ENCODE measurements around the gene ERRFI1.

ERRFI1 gene

DNA sequence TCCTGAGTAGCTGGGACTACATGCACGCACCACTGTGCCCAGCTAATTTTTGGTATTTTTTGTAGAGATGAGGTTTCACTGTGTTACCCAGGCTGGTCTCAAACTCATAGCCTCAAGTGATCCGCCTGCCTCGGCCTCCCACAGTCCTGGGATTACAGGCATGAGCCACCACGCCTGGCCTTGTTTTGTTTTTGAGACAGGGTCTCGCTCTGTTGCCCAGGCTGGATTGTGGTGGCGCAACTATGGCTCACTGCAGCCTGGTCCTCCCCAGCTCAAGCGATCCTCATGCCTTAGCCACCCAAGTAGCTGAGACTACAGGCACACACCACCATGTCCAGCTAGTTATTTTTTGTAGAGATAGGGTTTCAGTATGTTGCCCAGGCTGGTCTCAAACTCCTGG is 38.6 kb downstream of the ERRFI1 start:
- WGBS (ENCODE audit: extremely low coverage, insufficient coverage, insufficient read length): no CpG with 5 or more reads among the region's 7 CpGs

DNA sequence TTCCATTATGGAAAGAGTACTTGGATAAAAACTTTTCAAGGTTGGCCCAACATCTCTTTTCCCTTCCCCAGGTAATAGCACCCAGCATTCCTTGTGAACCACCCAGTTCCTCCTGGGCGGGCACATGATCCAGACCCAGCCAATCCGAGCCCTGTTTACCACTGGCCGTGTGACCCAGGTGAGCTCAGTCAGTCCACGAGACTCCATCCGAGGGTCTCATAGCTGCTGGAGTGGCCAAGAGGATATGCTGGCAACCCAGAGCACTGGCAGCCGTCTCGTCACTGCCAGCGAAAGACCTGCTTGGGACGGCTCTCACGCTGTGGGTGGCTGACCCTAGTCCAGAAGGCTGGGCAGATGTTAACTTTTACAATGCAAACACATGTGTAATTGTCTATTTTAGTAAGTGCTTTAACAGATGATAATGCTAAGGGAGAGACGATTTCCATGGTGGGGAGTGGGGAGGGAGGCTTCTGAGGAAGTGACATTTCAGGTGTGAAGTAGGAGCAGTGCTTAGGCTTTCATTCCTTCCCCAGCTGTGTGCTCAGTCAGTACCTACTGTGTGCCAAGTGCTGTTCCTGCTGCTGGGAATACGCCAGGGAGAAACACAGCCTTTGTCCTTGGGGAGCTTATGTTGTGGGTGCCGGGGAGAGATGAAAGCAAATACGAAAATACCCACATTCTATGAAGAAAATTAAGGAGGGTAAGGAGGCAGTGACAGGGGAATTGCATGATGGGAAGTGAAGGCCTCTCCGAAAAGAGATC is 40.1 kb downstream of the ERRFI1 start:
- Histone ChIP-seq H3K79me2 (ENCODE audit: control insufficient read depth, insufficient read depth, low read length, poor library complexity) (peaks cover 6% of the 10 kb centered on the region), H3K14ac (ENCODE audit: low read length) (no peak overlapping the region), H3K27ac (ENCODE audit: low read depth, low read length) (no peak overlapping the region), H3K9ac (ENCODE audit: low read length) (no peak overlapping the region), H2AK5ac (ENCODE audit: low read length) (no peak overlapping the region), H2BK120ac (ENCODE audit: insufficient read depth, low read length, poor library complexity) (no peak overlapping the region), H2BK12ac (ENCODE audit: low read length) (no peak overlapping the region), H4K12ac (ENCODE audit: low read depth, low read length) (no peak overlapping the region), H3K4me3 (ENCODE audit: low read depth, low read length) (no peak overlapping the region), H3K9me3 (ENCODE audit: insufficient read depth, low read depth, low read length) (no peaks in the 10 kb centered on the region), H3K27me3 (ENCODE audit: insufficient read depth, low read length) (no peaks in the 10 kb centered on the region), H3K18ac (ENCODE audit: low read length) (peak overlapping the region; percentile 21), H3K79me1 (ENCODE audit: low read length) (peaks cover 13% of the 10 kb centered on the region), H3K36me3 (ENCODE audit: control insufficient read depth in 1 of 2, insufficient read depth in 2 of 2, low read length in 2 of 2) (peaks cover 29 to 40% of the 10 kb centered on the region in 2 experiments), H3K4me1 (ENCODE audit: control insufficient read depth in 1 of 2, insufficient read depth in 2 of 2, low read length in 2 of 2) (peaks cover 14 to 17% of the 10 kb centered on the region in 2 experiments), H2AFZ (ENCODE audit: insufficient read depth, low read length, poor library complexity) (no peak overlapping the region), H3K4ac (ENCODE audit: low read depth, low read length) (no peak overlapping the region), H4K91ac (ENCODE audit: low read depth, low read length) (no peak overlapping the region), H3K4me2 (ENCODE audit: low read length) (no peak overlapping the region), H3K23ac (ENCODE audit: low read length) (no peak overlapping the region), H2BK5ac (ENCODE audit: low read depth, low read length, poor library complexity) (no peak overlapping the region), H4K8ac (ENCODE audit: low read depth, low read length) (no peak overlapping the region)
- no CpG with 5 or more reads among the region's 15 CpGs for WGBS (ENCODE audit: extremely low coverage, insufficient coverage, insufficient read length)
- no peak for DNase-seq

More for the DNA sequence above, 38.6 kb downstream of the ERRFI1 start:
- Histone ChIP-seq H3K36me3 (ENCODE audit: control insufficient read depth in 1 of 2, insufficient read depth in 2 of 2, low read length in 2 of 2) (peaks cover 29 to 36% of the 10 kb centered on the region in 2 experiments), H2BK5ac (ENCODE audit: low read depth, low read length, poor library complexity) (no peak overlapping the region), H3K9me3 (ENCODE audit: insufficient read depth, low read depth, low read length) (no peaks in the 10 kb centered on the region), H3K23ac (ENCODE audit: low read length) (no peak overlapping the region), H3K4me2 (ENCODE audit: low read length) (no peak overlapping the region), H3K79me2 (ENCODE audit: control insufficient read depth, insufficient read depth, low read length, poor library complexity) (peaks cover 6% of the 10 kb centered on the region), H3K4ac (ENCODE audit: low read depth, low read length) (no peak overlapping the region), H2AK5ac (ENCODE audit: low read length) (peak overlapping the region; percentile 71), H2AFZ (ENCODE audit: insufficient read depth, low read length, poor library complexity) (no peak overlapping the region), H2BK12ac (ENCODE audit: low read length) (peak overlapping the region; percentile 83), H3K27ac (ENCODE audit: low read depth, low read length) (no peak overlapping the region), H4K8ac (ENCODE audit: low read depth, low read length) (no peak overlapping the region), H3K79me1 (ENCODE audit: low read length) (peaks cover 15% of the 10 kb centered on the region), H4K12ac (ENCODE audit: low read depth, low read length) (no peak overlapping the region), H3K4me3 (ENCODE audit: low read depth, low read length) (no peak overlapping the region), H3K14ac (ENCODE audit: low read length) (peak overlapping the region; percentile 66), H4K91ac (ENCODE audit: low read depth, low read length) (no peak overlapping the region), H3K27me3 (ENCODE audit: insufficient read depth, low read length) (no peaks in the 10 kb centered on the region), H3K18ac (ENCODE audit: low read length) (no peak overlapping the region), H2BK120ac (ENCODE audit: insufficient read depth, low read length, poor library complexity) (no peak overlapping the region), H3K9ac (ENCODE audit: low read length) (no peak overlapping the region), H3K4me1 (ENCODE audit: control insufficient read depth in 1 of 2, insufficient read depth in 2 of 2, low read length in 2 of 2) (peaks cover 14 to 16% of the 10 kb centered on the region in 2 experiments)
- DNase-seq: no peak

DNA sequence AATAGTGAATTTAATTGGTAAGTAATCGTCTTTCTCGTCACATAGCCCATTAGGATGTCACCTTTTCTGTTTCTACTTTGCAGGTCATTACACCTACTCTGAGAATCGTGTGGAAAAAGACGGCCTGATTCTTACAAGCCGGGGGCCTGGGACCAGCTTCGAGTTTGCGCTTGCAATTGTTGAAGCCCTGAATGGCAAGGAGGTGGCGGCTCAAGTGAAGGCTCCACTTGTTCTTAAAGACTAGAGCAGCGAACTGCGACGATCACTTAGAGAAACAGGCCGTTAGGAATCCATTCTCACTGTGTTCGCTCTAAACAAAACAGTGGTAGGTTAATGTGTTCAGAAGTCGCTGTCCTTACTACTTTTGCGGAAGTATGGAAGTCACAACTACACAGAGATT is 41.3 kb downstream of the ERRFI1 start:
- no peak overlapping the region for H4K12ac ChIP-seq (ENCODE audit: low read depth, low read length)
- H3K14ac ChIP-seq (ENCODE audit: low read length): no peak overlapping the region
- no peak overlapping the region for H3K23ac ChIP-seq (ENCODE audit: low read length)
- WGBS (ENCODE audit: extremely low coverage, insufficient coverage, insufficient read length): no CpG with 5 or more reads among the region's 15 CpGs
- no peak overlapping the region for H4K8ac ChIP-seq (ENCODE audit: low read depth, low read length)
- H3K79me2 ChIP-seq (ENCODE audit: control insufficient read depth, insufficient read depth, low read length, poor library complexity): peaks cover 6% of the 10 kb centered on the region
- no peaks in the 10 kb centered on the region for H3K9me3 ChIP-seq (ENCODE audit: insufficient read depth, low read depth, low read length)
- no peak overlapping the region for H3K4me2 ChIP-seq (ENCODE audit: low read length)
- no peak for DNase-seq
- peaks cover 37 to 45% of the 10 kb centered on the region in 2 experiments for H3K36me3 ChIP-seq (ENCODE audit: control insufficient read depth in 1 of 2, insufficient read depth in 2 of 2, low read length in 2 of 2)
- H2BK5ac ChIP-seq (ENCODE audit: low read depth, low read length, poor library complexity): no peak overlapping the region
- no peak overlapping the region for H2BK120ac ChIP-seq (ENCODE audit: insufficient read depth, low read length, poor library complexity)
- no peak overlapping the region for H3K18ac ChIP-seq (ENCODE audit: low read length)
- H3K27ac ChIP-seq (ENCODE audit: low read depth, low read length): no peak overlapping the region
- H3K4ac ChIP-seq (ENCODE audit: low read depth, low read length): no peak overlapping the region
- H3K27me3 ChIP-seq (ENCODE audit: insufficient read depth, low read length): no peaks in the 10 kb centered on the region
- no peak overlapping the region for H2AK5ac ChIP-seq (ENCODE audit: low read length)
- H3K4me1 ChIP-seq (ENCODE audit: control insufficient read depth in 1 of 2, insufficient read depth in 2 of 2, low read length in 2 of 2): peaks cover 13 to 15% of the 10 kb centered on the region in 2 experiments
- H4K91ac ChIP-seq (ENCODE audit: low read depth, low read length): no peak overlapping the region
- H3K9ac ChIP-seq (ENCODE audit: low read length): no peak overlapping the region
- no peak overlapping the region for H3K4me3 ChIP-seq (ENCODE audit: low read depth, low read length)
- H3K79me1 ChIP-seq (ENCODE audit: low read length): peaks cover 11% of the 10 kb centered on the region
- no peak overlapping the region for H2BK12ac ChIP-seq (ENCODE audit: low read length)
- H2AFZ ChIP-seq (ENCODE audit: insufficient read depth, low read length, poor library complexity): no peak overlapping the region

DNA sequence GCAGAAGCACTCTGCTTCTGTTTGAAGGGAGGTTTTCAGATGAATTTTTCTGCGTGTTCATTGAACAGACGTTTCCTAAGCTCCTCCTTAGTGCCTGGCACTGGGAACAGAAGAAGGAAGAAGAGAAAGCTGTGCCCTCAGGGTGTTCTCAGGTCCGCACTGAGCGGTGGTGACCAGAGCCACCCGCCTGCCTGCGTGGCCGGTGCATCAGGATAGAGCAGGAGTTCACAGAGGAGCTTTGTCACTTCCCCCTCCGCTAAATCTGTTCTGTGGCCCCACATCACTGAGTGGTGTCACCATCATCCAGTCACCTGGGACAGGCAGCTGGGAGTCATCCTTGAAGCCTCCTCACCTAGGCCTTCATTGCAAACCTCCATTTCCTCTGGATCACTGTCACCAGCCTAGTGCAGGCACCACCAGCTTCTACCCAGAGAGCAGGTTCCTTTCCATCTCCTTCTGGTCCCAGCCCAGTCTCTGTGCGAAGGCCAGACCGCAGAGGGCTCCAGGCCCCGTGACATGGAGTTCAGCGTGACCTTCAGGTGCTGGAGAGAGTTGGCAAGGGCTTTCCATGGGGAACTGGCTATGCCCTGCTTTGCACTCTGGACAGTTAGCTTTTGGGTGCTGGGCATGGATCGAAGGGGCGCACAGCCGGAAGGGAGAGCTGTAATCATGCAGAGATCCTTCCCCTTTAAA is 42.9 kb downstream of the ERRFI1 start:
- Histone ChIP-seq H3K27me3 (ENCODE audit: insufficient read depth, low read length) (no peaks in the 10 kb centered on the region), H3K9ac (ENCODE audit: low read length) (no peak overlapping the region), H2AFZ (ENCODE audit: insufficient read depth, low read length, poor library complexity) (no peak overlapping the region), H3K9me3 (ENCODE audit: insufficient read depth, low read depth, low read length) (no peaks in the 10 kb centered on the region), H4K12ac (ENCODE audit: low read depth, low read length) (peak overlapping the region; percentile 17), H3K4ac (ENCODE audit: low read depth, low read length) (peak overlapping the region; percentile 71), H3K4me3 (ENCODE audit: low read depth, low read length) (no peak overlapping the region), H3K14ac (ENCODE audit: low read length) (peak overlapping the region; percentile 84), H3K4me1 (ENCODE audit: control insufficient read depth in 1 of 2, insufficient read depth in 2 of 2, low read length in 2 of 2) (peaks cover 8 to 10% of the 10 kb centered on the region in 2 experiments), H2BK12ac (ENCODE audit: low read length) (peak overlapping the region; percentile 78), H2BK120ac (ENCODE audit: insufficient read depth, low read length, poor library complexity) (peak overlapping the region; percentile 50), H3K36me3 (ENCODE audit: control insufficient read depth in 1 of 2, insufficient read depth in 2 of 2, low read length in 2 of 2) (peaks cover 45 to 56% of the 10 kb centered on the region in 2 experiments), H3K23ac (ENCODE audit: low read length) (no peak overlapping the region), H3K79me2 (ENCODE audit: control insufficient read depth, insufficient read depth, low read length, poor library complexity) (peaks cover 6% of the 10 kb centered on the region), H3K27ac (ENCODE audit: low read depth, low read length) (no peak overlapping the region), H2AK5ac (ENCODE audit: low read length) (peak overlapping the region; percentile 87), H3K18ac (ENCODE audit: low read length) (peak overlapping the region; percentile 94), H2BK5ac (ENCODE audit: low read depth, low read length, poor library complexity) (peak overlapping the region; percentile 15), H3K79me1 (ENCODE audit: low read length) (peaks cover 8% of the 10 kb centered on the region), H4K8ac (ENCODE audit: low read depth, low read length) (no peak overlapping the region), H4K91ac (ENCODE audit: low read depth, low read length) (peak overlapping the region; percentile 56), H3K4me2 (ENCODE audit: low read length) (no peak overlapping the region)
- no CpG with 5 or more reads among the region's 15 CpGs for WGBS (ENCODE audit: extremely low coverage, insufficient coverage, insufficient read length)
- DNase-seq: no peak

All from trophoblast cell (in vitro differentiated cells and primary cell).